Loucy (cell line): ENCODE results near the gene PPRC1.

Source experiments
- H2AFZ ChIP-seq: fragments of 200-600 bp; sonication (generic); 2 replicates; pipeline ENCODE4 v1.6.0; 2016; ENCODE audit warnings: antibody characterized with exemption, mild to moderate bottlenecking, low read length, moderate library complexity
- H3F3A ChIP-seq: fragments of 200-600 bp; 2 replicates; pipeline ENCODE4 v1.6.0; 2016; ENCODE audit warnings: antibody characterized with exemption, low read depth, mild to moderate bottlenecking
- H3K27me3 ChIP-seq: fragments of 200-600 bp; sonication (generic); 2 replicates; pipeline ENCODE4 v1.6.1; 2014; ENCODE audit warnings: low read length, mild to moderate bottlenecking; ENCODE audit not compliant: insufficient read depth, poor library complexity, severe bottlenecking
- H3K36me3 ChIP-seq: fragments of 200-600 bp; sonication (generic); 2 replicates; pipeline ENCODE4 v1.6.1; 2016; ENCODE audit warnings: low read length; ENCODE audit not compliant: insufficient read depth
- H3K4me1 ChIP-seq: fragments of 200-600 bp; sonication (generic); 2 replicates; pipeline ENCODE4 v1.5.1; 2014; ENCODE audit warnings: low read length, mild to moderate bottlenecking; ENCODE audit not compliant: insufficient read depth, poor library complexity, severe bottlenecking
- H3K4me2 ChIP-seq: fragments of 200-600 bp; sonication (generic); 2 replicates; pipeline ENCODE4 v1.6.0; 2014; ENCODE audit warnings: antibody characterized with exemption, low read length, low read depth, mild to moderate bottlenecking; ENCODE audit not compliant: poor library complexity, severe bottlenecking
- H3K4me3 ChIP-seq: fragments of 200-600 bp; sonication (generic); 2 replicates; pipeline ENCODE4 v1.5.1; 2014; ENCODE audit warnings: low read length, mild to moderate bottlenecking, mixed read lengths; ENCODE audit not compliant: poor library complexity, severe bottlenecking
- H3K79me2 ChIP-seq: fragments of 200-600 bp; sonication (generic); 2 replicates; pipeline ENCODE4 v1.6.1; 2014; ENCODE audit warnings: low read length; ENCODE audit not compliant: insufficient read depth
- H3K9ac ChIP-seq: fragments of 200-600 bp; sonication (generic); 2 replicates; pipeline ENCODE4 v1.6.0; 2014; ENCODE audit warnings: mild to moderate bottlenecking, low read depth, low read length, moderate library complexity; ENCODE audit not compliant: poor library complexity, severe bottlenecking
- H3K9me2 ChIP-seq: fragments of 200-600 bp; sonication (generic); replicated peaks from 2 replicates; pipeline ENCODE4 v1.6.1; 2016; ENCODE audit warnings: low read depth, low read length, mixed read lengths
- H3K9me3 ChIP-seq: fragments of 200-600 bp; sonication (generic); 2 replicates; pipeline ENCODE4 v1.6.1; 2014; ENCODE audit warnings: mild to moderate bottlenecking, antibody characterized with exemption, low read length, low read depth; ENCODE audit not compliant: insufficient read depth
- H4K20me1 ChIP-seq: fragments of 200-600 bp; sonication (generic); 2 replicates; pipeline ENCODE4 v1.6.0; 2014; ENCODE audit warnings: antibody characterized with exemption, low read length, mild to moderate bottlenecking; ENCODE audit not compliant: insufficient read depth, poor library complexity, severe bottlenecking
- CTCF ChIP-seq: fragments of 200-600 bp; sonication (generic); conservative IDR thresholded peaks from 2 replicates; pipeline ENCODE4 v1.5.1; 2014; ENCODE audit warnings: mild to moderate bottlenecking, antibody characterized with exemption, low read length
- EZH2phosphoT487 ChIP-seq: fragments of 200-600 bp; IDR thresholded peaks from 2 replicates; pipeline ENCODE4 v1.6.1; 2018; ENCODE audit warnings: antibody characterized with exemption, mild to moderate bottlenecking, moderate library complexity, borderline replicate concordance

Gene PPRC1

GRCh38 chr10:102122450-102122849 lies 10.4 kb upstream of the PPRC1 start:
- Histone ChIP-seq H4K20me1 (peaks cover 5% of the 10 kb centered on the region), H3F3A (0 out of 2 replicates have a peak, but pooled peaks cover 7% of the 10 kb centered on the region), H3K9ac (no peak overlapping the region), H3K36me3 (no peaks in the 10 kb centered on the region), H3K9me2 (no peaks in the 10 kb centered on the region), H2AFZ (no peak overlapping the region), H3K4me1 (peaks cover 28% of the 10 kb centered on the region), H3K79me2 (peaks cover 23% of the 10 kb centered on the region), H3K4me3 (no peak overlapping the region), H3K27me3 (no peaks in the 10 kb centered on the region), H3K9me3 (no peaks in the 10 kb centered on the region), H3K4me2 (no peak overlapping the region)
- TF ChIP-seq EZH2phosphoT487: no peak
- TF ChIP-seq CTCF: no peak

- no peaks in the 10 kb centered on the region for H3K36me3 ChIP-seq
- TF ChIP-seq EZH2phosphoT487: no peak
- no peak for TF ChIP-seq CTCF
- H3K9ac ChIP-seq: no peak overlapping the region
These were observed 9.6 kb upstream of the PPRC1 start for GRCh38 chr10:102123223-102123622.

GRCh38 chr10:102131286-102132170 lies 1.3 kb upstream of the PPRC1 start:
- H4K20me1 ChIP-seq: peaks cover 32% of the 10 kb centered on the region
- no peak overlapping the region for H3K9ac ChIP-seq
- no peaks in the 10 kb centered on the region for H3K36me3 ChIP-seq
- H3K27me3 ChIP-seq: no peaks in the 10 kb centered on the region
- H3K9me3 ChIP-seq: no peaks in the 10 kb centered on the region
- H3K9me2 ChIP-seq: no peaks in the 10 kb centered on the region
- H3K79me2 ChIP-seq: peaks cover 37% of the 10 kb centered on the region
- no peaks in the 10 kb centered on the region for H3F3A ChIP-seq
- H3K4me3 ChIP-seq: no peak overlapping the region
- peak overlapping the region; percentile 91; the same call in 1 of the 2 replicates for H2AFZ ChIP-seq
- peak overlapping the region; percentile 71 for H3K4me2 ChIP-seq
- TF ChIP-seq CTCF: no peak
- TF ChIP-seq EZH2phosphoT487: no peak
- H3K4me1 ChIP-seq: peaks cover 23% of the 10 kb centered on the region

More at GRCh38 chr10:102123223-102123622, 9.6 kb upstream of the PPRC1 start:
- Histone ChIP-seq H3K4me3 (no peak overlapping the region), H3K9me2 (no peaks in the 10 kb centered on the region), H3F3A (0 out of 2 replicates have a peak, but pooled peaks cover 5% of the 10 kb centered on the region), H3K4me1 (peaks cover 21% of the 10 kb centered on the region), H3K9me3 (no peaks in the 10 kb centered on the region), H3K79me2 (peaks cover 18% of the 10 kb centered on the region), H4K20me1 (peaks cover 5% of the 10 kb centered on the region), H3K27me3 (no peaks in the 10 kb centered on the region), H3K4me2 (no peak overlapping the region), H2AFZ (no peak overlapping the region)
